HG03439 (cell line): ENCODE results near the gene IL17B.

Experiments used
- ATAC-seq: cut with Tn5 transposase; IDR thresholded peaks from one replicate; pipeline ENCODE4 v1.9.1; 2021; ENCODE audit warnings: mild to moderate bottlenecking, moderate library complexity; ENCODE audit not compliant: unreplicated experiment

Gene IL17B

GRCh38 chr5:149379177-149379761, at the start of gene IL17B:
IL17B (minus strand) TSS chr5:149379292; CDS start chr5:149379225, 67 bp downstream.
- ATAC-seq: no peak

- ATAC-seq: no peak
Observed at GRCh38 chr5:149428032-149428431, 48.9 kb upstream of the IL17B start.

- ATAC-seq: no peak
Observed at GRCh38 chr5:149427374-149427773, 48.3 kb upstream of the IL17B start.

DNA sequence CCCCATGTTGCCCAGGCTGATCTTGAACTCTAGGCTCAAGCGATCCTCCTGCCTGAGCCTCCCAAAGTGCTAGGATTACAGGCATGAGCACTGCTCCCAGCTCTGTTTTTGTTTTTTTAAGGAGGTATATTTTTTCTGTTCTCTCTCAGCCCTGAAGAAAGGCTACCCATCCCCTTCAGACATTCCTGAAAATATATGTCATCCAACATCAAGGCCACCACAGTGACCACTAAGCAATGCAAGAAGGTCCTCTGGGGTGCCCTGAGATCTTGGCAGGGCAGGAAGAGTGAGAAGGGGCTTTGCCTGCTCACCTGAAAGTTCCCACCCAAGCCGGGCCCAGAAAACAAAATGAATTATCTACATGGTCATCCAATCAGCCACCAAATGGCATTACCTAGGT, 47.8 kb upstream of the IL17B start:
- ATAC-seq: no peak

DNA sequence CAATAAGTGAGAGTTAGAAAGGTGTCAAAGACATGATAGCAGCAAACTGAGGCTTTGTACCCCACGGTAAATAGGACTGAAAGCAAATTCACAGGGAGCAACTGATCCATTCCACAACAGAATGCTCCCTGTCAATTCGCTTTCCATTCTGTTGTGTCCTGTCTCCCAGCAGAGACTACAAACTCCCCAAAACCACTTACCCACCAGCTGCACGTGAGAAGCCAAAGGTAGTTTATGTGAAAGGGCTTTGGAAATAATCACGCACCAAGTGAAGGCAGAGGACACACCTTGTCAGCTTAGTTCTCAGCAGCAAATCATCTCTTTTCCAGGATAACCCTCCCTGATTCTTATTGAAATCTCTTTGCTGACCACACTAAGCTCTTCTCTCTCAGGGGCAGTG, 46.6 kb upstream of the IL17B start:
- no peak for ATAC-seq

DNA sequence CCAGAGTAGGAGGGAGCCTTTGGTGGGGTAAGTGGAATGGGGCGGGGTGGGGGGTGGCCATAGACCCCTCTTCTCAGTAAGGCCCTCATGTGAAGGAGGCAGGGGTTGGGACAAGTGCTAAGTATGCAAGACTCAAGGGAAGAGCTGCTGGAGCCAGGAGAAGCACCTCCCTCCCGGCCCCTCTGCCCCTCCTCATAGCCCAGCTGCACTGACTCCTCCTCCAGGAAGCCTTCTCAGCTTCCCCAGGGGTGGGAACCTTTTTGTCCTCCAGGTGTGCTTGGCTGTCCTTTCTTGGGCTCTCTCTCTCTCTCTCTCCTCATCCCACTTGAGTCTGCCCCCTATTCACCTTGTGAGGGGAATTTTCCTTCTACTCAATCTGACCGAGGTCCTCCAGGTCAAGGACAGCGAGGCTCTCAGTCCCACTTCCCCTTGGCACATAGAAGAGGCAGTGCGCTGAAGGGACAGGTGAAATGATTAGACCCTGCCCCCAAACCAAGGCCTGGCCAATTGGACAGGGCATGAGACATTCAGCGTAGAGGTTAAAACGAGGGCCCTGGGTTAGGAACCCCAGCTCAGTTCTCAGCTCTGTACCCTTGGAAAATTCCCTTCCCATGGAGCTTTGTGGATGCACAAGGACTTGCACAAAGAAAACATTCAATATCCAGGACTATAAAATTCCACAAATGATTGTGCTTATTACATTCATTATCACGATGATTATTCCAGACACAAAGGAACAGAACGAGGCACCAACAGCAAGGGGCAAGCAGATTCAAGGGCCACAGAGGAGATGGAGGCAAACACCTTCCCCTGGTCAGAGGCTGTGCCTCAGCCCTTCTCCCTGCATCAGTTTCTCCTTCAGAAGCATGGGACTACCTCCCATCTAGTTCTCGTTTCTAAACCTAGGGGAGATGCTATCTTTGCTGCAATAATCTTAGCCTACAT, 45.6 kb upstream of the IL17B start:
- ATAC-seq: no peak

- no peak for ATAC-seq
Observed at GRCh38 chr5:149423794-149424268, 44.7 kb upstream of the IL17B start.

- no peak for ATAC-seq
Observed at GRCh38 chr5:149423049-149423793, 44.1 kb upstream of the IL17B start.

GRCh38 chr5:149422366-149423048, 43.4 kb upstream of the IL17B start:
- ATAC-seq: no peak

- no peak for ATAC-seq
Observed at GRCh38 chr5:149421834-149422233, 42.7 kb upstream of the IL17B start.

- no peak for ATAC-seq
Observed at GRCh38 chr5:149421372-149421685, 42.2 kb upstream of the IL17B start.

- ATAC-seq: no peak
Observed at GRCh38 chr5:149420545-149421371, 41.7 kb upstream of the IL17B start.

DNA sequence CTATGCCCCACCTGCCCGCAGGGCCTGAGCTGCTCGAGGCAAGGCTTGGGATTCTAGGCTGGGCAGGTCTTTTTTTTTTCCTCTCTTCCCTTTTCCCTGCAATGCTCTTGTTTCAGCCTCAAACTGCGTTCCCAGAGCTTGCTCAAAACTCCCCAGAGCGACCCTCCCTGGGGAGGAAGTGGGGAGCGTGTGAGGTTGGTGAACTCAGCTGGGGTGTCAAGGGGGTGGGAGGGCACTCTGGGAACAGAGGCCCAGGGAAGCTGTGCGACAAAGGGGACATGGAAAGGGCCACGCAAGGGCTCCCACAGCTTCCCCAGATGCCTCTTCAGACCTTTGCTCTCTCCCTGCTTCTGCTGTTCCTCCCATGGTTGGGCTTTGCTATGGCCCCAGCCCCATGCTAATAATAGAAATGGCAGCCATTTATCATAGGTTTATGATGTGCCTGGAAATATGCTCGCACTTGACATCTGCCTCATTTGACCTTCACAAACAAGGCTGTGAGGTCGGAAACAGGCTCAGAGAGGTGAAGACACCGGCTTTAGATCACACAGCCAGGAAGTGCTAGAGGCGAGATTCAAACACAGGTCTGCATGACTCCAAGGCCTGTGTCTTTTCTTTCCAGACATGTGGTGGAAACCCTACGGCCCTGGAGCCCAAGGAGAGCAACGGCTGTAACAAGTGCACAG, 40.9 kb upstream of the IL17B start:
- no peak for ATAC-seq

GRCh38 chr5:149419532-149419858, 40.4 kb upstream of the IL17B start:
- no peak for ATAC-seq

DNA sequence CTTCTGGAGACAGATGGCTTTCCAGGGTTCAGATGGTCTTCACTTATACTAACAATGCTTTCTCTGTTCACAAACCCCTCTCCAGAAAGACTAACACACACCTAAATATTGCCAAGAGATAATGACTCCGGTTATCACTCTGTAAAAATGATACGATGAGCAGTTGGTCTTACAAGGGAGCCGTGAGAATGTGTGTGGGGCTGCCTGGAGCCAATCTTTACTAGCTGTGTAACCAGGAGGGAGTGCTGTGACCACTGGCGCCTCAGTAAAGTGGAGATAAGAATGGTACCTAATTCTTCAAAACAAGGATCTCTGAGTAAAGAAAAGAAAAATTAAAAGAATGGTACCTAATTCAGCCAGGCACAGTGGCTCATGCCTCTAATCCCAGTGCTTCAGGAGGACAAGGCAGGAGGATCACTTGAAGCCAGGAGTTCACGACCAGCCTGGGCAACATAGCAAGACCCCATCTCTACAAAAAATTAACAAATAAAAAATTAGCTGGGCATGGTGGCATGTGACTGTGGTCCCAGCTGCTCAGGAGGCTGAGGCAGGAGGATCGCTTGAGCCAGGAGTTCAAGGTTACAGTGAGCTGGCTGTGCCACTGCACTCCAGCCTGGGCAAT, 39.9 kb upstream of the IL17B start:
- ATAC-seq: no peak

DNA sequence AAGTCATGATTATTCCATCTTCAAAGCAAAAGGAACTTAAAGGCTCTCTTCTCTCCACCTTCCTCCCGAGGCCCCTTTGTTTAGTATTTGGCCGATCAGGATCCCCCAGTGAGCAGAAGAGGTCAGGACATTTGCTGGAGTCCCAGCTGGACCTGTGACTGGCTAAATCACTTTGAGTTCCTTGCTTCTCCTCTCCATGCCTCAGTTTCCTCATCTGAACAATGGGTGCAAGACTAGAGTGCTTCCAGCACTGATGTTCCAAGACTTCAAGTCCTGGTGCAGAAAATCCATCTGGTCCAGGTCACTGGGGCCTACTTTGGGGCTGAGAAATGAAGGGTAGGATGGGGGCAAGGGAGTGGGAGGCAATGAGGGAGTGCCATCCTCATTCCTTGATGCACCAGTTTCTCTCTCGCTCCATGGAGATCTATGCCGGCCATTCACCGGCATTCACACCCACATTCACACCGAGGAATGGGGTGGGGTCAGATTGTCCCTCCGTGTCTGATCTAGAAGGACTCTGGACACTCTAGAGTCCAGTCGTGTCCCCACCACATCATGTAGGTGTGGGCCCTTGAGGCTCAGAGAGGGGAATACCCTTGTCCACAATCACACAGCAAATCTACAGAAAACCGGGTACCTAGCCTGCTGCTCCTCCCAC, 38.7 kb upstream of the IL17B start:
- no peak for ATAC-seq

GRCh38 chr5:149416987-149417710, 38.1 kb upstream of the IL17B start:
- no peak for ATAC-seq
